GM18873 (cell line): ENCODE data around the gene WDR49.

Experiments used
- ATAC-seq: cut with Tn5 transposase; IDR thresholded peaks from one replicate; pipeline ENCODE4 v1.9.1; 2021; ENCODE audit warnings: mild to moderate bottlenecking, moderate library complexity, moderate number of reproducible peaks; ENCODE audit not compliant: unreplicated experiment, low FRiP score

WDR49 gene

GRCh38 chr3:167653760-167654159, at the start of gene WDR49:
Gene WDR49 (minus strand): TSS chr3:167653942. CDS start chr3:167653425, 517 bp downstream.
- no peak for ATAC-seq

GRCh38 chr3:167700926-167701325, 47.2 kb upstream of the WDR49 start:
- ATAC-seq: no peak

DNA sequence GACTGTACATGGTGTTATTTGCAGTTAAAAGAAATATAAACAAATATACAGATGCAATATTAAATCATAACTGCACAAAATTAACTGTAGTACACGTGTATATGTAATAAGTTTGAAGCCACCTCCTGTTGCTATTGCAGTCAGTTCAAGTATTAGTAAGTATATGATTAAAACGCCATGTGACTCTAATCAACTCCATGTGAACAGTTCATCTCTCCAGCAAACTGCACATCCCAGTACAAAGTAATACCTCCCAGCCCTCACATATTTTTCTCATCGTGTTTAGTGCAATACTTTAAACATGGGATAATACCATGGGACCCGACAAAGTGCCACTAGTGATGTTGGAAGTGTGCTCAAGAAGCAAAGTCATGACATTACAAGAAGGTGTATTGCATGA, 46.3 kb upstream of the WDR49 start:
- ATAC-seq: no peak

DNA sequence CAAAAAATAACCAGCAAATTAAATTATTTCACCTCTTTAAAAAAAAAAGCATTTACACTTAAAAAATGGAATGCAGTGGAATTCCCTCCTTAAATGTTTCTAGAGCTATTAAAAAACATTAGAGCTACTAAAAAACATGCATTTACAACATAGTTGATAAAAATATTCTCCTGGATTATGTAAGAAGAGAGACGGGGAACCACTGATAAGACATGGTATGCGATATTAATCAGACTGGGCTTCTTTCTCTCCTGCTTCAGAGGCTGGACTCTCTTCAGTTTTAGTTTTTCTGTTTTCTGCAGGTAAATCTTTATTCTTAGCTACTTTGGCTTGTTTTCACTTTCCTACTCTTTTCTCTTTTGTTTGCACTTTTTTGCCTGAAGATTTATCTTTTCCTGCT, 40.4 kb upstream of the WDR49 start:
- ATAC-seq: no peak

DNA sequence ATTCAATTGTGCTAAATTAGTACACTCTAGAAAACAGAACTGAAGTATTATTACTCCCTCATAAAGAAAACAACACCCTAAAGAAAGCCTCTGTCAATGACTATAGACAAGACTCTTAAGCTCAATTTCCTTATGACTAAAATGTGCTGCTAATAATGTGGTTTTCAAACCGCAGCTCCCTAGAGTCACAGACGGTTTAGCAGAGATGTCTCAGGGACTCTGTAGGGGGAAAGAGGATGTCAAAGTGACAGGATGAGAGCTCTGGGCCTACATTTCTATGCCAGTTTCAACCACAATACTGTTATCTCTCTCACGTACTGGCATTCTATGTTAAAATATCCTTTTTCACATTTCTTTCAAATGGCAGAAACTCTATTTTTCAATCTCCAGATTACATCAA, 37.6 kb upstream of the WDR49 start:
- peak; percentile 100 for ATAC-seq

GRCh38 chr3:167684388-167684993, 30.7 kb upstream of the WDR49 start:
- ATAC-seq: peak; percentile 75

GRCh38 chr3:167679526-167679925, 25.8 kb upstream of the WDR49 start:
- no peak for ATAC-seq

DNA sequence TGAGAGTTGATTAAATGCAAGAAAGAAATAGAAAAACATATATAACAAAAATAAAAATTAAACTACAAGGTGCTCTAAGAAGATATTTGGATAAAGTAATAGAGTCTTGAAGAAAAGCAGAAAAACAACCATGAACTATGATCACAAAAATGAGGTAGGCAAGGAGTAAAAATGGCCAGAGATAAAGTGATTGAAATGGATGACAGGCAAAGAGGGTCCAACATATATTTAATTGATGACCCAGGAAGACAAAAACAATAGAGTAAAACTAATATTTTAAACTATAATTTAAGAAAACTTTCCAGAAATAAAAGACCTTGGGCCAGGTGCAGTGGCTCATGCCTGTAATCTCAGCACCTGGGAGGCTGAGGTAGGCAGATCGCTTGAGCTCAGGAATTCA, 22.1 kb upstream of the WDR49 start:
- no peak for ATAC-seq

DNA sequence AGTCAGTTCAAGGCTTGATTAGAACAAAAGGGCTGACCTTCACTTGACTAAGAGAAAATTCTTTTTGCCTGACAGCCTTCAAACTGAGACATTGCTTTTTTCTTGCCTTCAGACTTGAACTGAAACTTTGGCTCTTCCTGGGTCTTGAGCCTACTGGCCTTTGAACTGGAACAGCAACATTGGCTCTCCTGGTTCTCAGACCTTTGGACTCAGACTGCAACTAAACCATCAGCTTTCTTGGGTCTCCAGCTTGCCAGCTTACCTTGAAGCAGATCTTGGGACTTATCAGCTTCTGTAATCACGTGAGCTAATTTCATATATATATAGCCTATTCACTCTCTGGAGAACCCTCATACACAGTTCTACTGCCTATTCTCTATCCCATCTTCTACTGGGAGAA, 19.5 kb upstream of the WDR49 start:
- ATAC-seq: no peak

GRCh38 chr3:167671878-167672427, 18.2 kb upstream of the WDR49 start:
- ATAC-seq: no peak

- no peak for ATAC-seq
Observed at GRCh38 chr3:167669699-167670098, 16.0 kb upstream of the WDR49 start.

- ATAC-seq: no peak
Observed at GRCh38 chr3:167668651-167669050, 14.9 kb upstream of the WDR49 start.

DNA sequence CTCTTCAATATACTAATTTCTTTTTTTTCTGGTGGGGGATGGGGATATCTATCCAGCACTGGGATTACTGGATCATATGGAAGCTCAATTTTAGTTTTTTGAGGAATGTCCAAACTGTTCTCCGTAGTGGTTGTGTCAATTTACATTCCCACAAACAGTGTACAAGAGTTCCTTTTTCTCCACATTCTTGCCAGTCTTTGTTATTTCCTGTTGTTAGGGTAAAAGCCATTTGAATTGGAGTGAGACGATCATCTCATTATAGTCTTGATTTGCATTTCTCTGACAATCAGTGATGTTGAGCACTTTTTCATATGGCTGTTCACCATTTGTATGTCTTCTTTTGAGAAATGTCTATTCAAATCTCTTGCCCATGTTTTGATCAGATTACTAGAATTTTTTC, 12.8 kb upstream of the WDR49 start:
- ATAC-seq: no peak

GRCh38 chr3:167662919-167663400, 9.2 kb upstream of the WDR49 start:
- ATAC-seq: no peak

GRCh38 chr3:167657684-167658225, 4.0 kb upstream of the WDR49 start:
- no peak for ATAC-seq

DNA sequence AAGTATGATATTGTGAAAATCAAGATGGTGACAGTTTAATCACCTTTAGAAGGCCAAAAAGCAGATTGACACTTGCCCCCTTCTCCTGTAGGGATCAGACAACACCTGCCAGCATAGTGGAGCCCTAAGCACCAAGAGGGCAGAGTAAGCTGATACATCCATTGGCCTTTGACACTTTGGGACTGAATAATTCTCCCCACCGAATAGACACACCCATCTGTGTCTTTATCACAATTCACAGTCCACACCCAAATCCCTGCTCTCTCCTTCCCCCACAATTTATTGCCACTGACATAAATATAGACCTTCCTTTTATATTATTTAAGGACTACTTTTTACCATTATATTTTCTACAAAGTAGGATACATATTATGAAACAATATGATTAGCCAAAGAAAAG, 3.1 kb upstream of the WDR49 start:
- no peak for ATAC-seq

DNA sequence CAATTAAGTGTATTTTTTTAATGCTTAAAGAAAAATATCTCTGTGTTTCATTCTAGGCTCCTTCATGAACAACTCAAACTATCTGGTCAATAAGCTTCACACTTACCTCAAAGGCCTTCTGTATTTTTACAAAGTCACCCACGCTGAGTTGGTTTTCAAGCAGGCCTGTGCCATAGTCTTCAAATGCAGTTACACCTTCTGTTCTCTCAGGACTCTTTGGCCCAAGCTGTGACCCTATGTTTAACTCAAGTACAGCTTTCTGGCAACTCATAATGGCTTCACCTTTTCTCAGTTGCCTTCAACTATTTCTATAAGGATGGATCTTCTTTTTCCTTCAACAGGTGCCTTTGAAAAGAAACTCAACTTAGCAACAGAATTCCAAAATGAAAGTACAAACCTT, 587 bp downstream of the WDR49 start:
- no peak for ATAC-seq

DNA sequence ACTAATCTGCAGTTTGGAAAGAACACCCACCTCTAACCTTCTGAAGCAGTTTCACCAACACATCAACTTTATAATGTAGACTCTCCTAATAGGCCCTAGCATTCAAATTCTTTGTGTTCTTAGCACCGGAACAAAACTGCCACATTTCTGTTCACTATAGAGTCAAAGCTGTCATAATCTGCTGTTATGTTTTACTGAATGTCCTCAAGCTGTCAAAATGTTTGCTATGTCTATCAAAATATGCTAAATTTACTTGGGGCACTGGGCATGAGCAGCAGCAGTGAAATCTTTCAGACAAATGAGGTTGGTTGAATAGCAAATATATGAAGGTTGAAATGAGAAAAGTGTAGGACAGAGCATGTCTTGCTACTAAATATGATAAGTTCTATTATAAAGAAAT, 1.9 kb downstream of the WDR49 start:
- no peak for ATAC-seq

GRCh38 chr3:167650459-167650858, 3.3 kb downstream of the WDR49 start:
- ATAC-seq: no peak

DNA sequence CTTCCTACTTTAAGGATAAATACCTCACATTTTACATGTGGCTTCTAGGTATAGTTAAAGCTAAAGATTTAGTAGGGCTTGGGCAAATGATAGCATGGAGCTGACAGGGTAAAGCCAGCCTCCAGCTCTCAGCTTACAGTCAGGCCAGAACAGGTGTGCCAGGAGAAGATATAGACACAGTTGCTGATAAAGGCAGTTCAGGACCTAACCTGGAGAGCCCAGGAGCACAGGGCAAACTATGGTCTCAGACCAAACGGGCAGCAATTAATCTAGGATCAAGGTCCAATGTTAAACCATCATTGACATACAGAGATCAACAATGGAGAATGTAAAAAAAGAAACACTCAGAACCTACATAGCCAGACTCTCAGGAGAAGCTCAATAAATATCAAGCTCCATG, 4.0 kb downstream of the WDR49 start:
- no peak for ATAC-seq

DNA sequence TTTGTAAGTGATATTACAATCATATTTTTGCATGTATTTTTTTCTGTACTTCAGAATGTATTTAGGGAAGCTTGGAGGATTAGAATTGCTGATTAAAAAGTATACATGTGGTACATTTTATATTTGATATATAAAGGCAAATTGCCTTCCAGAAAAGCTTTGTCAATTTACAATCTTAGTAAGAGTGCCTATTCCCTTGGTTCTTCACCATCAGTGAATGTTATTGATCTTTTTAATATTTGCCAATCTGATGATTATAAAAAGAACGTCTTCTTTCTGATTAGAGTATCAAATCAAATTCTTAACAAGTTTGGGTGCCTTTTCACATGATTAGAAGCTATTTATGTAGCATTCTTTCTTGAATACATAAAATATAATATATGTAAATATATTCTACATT, 9.1 kb downstream of the WDR49 start:
- ATAC-seq: no peak

DNA sequence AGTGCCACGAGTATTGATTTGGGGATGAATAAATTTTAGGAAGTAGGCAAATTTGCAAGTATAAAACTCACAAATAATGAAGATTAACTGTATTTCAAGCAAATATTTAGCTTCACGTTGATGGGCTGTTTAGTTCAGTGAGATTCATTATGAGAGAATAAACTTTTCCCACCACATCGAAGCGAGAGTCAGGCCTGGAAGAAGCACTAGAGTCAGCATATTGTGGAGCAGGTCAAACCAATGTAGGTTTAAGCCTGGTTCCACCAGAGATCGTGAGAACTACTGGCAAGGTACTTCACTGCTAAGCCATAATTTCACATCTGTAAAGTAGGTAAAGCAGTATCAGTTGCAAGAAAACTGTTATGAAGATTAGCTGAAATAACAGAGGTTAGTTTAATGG, 22.3 kb downstream of the WDR49 start:
- no peak for ATAC-seq
